Measurements from ENCODE around the gene MINDY1.

MINDY1 gene

DNA sequence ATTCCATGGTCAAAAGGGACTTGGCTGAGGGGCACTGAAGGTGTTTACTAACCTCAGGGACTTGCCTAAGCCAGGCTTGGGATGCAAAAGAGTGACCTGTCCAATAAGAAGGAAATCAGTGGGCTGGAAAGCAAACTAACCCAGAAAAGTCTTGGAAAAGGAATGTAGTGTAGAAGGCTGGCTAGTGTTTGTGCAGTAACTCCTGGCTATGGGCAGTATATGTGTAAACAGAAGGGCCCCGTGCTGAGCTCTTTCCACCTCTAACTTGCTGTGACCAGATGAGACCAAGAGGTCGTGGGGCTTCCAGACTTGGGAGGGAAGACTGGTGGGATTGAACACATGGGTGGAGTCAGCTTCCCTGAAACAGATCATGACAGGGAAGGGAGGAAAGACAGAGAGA is 4.1 kb downstream of the MINDY1 start:
- peaks cover 34% of the 10 kb centered on the region for H3K4me1 Mint-ChIP-seq
- H3K36me3 Mint-ChIP-seq, result peaks cover 17% of the 10 kb centered on the region
- H3K27me3 Mint-ChIP-seq, result no peaks in the 10 kb centered on the region
- no peaks in the 10 kb centered on the region for H3K9me3 Mint-ChIP-seq
- no peak overlapping the region for H3K4me3 Mint-ChIP-seq
- no peak for ATAC-seq
- no peak overlapping the region for H3K27ac Mint-ChIP-seq

DNA sequence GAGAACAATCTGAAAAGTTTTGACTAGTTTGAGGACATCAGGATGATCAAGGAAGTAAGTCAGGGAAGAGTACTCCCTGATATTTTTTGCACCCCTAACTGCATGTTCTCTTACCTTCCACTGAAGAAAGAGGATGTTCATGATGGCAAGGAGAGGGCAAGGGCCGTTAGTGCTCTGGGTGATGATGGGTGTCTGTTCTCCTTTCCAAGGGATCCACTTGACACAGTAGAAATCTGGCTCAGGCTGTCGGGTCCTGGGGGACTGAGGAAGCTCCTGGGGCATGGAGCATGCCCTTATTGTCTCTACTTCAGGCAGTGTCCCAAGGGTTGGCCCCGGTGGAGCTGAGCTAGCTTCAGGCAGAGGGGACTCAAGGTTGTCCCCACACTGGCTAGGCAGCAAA is 4.7 kb downstream of the MINDY1 start:
- Mint-ChIP-seq H3K9me3 (no peaks in the 10 kb centered on the region), H3K27ac (no peak overlapping the region), H3K4me3 (no peak overlapping the region), H3K36me3 (peaks cover 22% of the 10 kb centered on the region), H3K27me3 (no peaks in the 10 kb centered on the region), H3K4me1 (peaks cover 29% of the 10 kb centered on the region)
- ATAC-seq, result no peak

DNA sequence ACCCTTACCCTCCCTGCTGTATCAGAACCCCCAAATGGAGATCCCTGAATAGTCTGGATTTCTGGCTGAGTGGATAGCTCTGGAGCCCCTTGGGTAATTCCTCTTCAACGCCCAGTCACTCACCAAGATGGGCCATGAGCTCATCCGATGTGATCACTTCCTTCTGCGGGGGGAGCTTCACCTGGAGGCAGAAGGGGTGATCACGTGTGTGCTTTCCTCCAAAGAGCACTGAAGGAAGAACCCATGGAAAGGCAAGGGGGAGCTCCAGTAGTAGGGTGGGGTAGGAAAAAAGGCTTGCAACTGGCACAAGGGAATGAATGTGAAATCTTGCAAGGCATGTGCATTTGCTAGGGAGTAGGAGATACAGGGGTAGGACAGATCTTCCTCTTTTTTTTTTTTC is 5.1 kb downstream of the MINDY1 start:
- no peaks in the 10 kb centered on the region for H3K27me3 Mint-ChIP-seq
- peaks cover 24% of the 10 kb centered on the region for H3K4me1 Mint-ChIP-seq
- ATAC-seq, result no peak
- H3K9me3 Mint-ChIP-seq, result no peaks in the 10 kb centered on the region
- no peak overlapping the region for H3K4me3 Mint-ChIP-seq
- H3K27ac Mint-ChIP-seq, result no peak overlapping the region
- H3K36me3 Mint-ChIP-seq, result peaks cover 27% of the 10 kb centered on the region

DNA sequence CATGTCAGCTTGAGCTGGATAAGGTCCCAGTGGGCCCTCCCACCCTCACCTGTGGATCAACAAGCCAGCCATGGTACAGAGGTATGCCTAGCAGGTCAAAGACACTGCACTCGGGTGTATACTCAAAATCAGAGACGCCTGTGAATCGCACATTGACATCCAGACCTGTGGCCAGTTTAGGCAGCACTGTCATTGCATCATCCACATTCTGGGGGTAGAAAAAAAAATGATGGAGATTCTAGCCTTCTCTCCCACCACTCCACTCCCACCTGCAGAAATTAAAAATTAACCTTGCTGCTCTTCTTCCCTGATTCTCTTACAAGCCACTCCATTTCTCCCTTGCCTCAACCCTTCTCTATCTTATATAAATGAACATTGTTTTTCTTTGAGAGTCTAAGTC is 6.3 kb downstream of the MINDY1 start:
- H3K4me1 Mint-ChIP-seq, result peaks cover 19% of the 10 kb centered on the region

DNA sequence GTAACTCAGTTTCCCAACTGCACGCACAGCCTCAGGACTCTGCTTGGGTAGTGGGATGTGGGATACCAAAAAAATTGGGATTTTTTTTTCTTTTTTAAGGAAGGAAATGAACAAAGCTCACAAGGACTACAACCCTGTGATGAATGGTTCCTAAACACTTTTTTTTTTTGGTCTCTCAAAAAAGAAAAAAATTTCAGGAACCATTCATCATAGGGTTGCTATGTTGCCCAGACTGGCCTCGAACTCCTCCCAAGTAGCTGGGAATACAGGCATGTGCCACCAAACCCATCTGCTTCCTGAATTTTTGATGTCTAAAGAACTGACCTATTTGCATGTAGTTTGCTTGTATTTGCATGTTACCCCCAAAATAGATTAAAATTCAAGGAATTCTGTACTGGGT is 6.8 kb downstream of the MINDY1 start:
- Mint-ChIP-seq H3K36me3 (peaks cover 27% of the 10 kb centered on the region), H3K27me3 (no peaks in the 10 kb centered on the region), H3K27ac (no peak overlapping the region), H3K4me3 (no peak overlapping the region), H3K4me1 (peaks cover 14% of the 10 kb centered on the region), H3K9me3 (no peaks in the 10 kb centered on the region)
- ATAC-seq, result no peak

More for the DNA sequence above, 6.3 kb downstream of the MINDY1 start:
- Mint-ChIP-seq H3K36me3 (peaks cover 27% of the 10 kb centered on the region), H3K27me3 (no peaks in the 10 kb centered on the region), H3K27ac (no peak overlapping the region), H3K4me3 (no peak overlapping the region), H3K9me3 (no peaks in the 10 kb centered on the region)
- ATAC-seq, result no peak

DNA sequence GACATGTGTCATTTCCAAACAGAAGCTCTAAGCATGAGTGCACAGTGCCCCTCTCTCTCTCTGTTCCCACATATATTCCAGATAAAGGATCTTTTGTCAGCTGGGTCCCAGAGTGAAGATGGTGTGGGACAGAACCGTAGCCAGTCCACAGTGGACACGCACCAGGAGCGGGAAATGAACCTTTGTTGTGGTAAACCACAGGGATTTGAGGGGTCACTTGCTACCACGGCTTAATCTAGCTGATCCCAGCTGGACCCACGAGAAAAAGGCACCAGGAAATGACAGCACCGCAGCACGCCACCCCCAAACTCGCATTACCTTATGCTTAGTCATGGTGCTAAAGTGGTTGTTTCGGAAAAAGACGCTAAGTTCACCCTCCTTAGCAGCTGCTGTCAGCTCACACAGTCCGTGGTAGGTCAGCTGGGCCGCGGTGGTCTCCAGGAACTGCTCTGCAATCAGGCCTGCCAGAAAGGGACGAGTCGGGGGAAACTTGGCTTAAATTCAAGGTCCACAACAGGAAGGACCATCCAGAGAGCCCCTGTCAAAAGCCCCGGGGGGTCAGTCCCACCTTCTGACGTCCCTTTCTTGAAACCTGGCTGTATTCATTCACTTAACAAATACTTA is 7.5 kb downstream of the MINDY1 start:
- peaks cover 27% of the 10 kb centered on the region for H3K36me3 Mint-ChIP-seq
- H3K4me1 Mint-ChIP-seq, result peaks cover 9% of the 10 kb centered on the region
- no peak for ATAC-seq
- no peak overlapping the region for H3K27ac Mint-ChIP-seq
- no peaks in the 10 kb centered on the region for H3K27me3 Mint-ChIP-seq
- H3K4me3 Mint-ChIP-seq, result no peak overlapping the region
- H3K9me3 Mint-ChIP-seq, result no peaks in the 10 kb centered on the region

DNA sequence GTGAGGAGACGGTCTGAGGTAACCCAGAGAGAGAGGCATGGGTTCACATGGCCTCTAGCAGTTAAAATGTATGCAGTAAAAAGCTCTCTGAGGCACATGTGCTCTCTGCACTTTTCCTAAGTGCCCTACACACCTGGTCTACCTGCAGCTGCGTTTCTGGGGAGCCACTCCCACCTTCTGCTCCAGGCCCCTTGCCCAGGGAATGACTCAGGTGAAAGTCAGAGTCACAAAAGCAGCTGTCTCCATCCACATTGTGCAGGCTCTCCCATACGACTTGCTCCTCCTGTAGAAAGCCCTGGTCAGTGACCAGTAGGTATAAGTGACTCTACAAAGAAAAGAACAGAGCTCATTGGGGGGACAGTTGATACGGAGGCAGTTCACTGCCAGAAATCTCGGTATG is 8.8 kb downstream of the MINDY1 start:
- H3K9me3 Mint-ChIP-seq, result no peaks in the 10 kb centered on the region
- H3K4me3 Mint-ChIP-seq, result no peak overlapping the region
- no peak for ATAC-seq
- peaks cover 6% of the 10 kb centered on the region for H3K4me1 Mint-ChIP-seq
- H3K27me3 Mint-ChIP-seq, result no peaks in the 10 kb centered on the region
- H3K36me3 Mint-ChIP-seq, result peaks cover 27% of the 10 kb centered on the region
- H3K27ac Mint-ChIP-seq, result no peak overlapping the region

DNA sequence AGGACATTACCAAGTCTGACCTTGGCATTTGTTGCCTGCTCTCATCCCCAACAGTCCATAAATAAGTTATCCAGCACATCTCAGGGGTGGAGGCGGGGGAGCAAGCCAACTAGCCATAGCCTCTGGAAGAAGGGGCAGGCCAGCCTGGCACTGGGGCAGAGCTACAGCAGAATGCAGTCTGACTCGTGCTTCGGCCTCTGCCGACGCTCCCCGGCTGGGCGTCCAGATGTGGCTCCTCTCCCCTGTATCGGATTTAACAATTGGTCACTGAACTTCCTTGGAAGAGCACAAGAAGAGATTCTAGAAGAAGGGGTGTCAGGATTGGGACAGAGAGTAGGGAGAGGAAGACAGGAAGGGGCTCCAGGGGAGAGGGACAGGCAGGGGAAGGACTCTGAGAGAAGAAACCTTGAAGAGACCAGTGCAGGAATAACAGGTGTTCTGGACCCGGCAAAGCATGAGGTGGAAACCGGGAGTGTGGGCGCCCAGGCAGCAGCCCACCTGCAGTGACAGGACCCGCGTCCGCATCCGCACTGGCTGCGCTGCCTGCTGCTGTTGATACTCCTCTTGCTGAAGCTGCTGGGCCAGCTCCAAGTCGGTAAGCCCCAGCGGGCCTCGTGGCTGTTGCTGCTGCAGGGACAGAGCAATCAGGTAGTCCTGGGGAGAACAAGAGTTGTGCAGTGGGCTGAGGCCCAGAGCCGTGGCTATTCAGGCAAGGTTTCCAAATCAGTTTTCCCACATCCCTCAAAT is 9.4 kb downstream of the MINDY1 start:
- Mint-ChIP-seq H3K4me3 (no peak overlapping the region), H3K27me3 (no peaks in the 10 kb centered on the region), H3K9me3 (no peaks in the 10 kb centered on the region), H3K4me1 (peaks cover 6% of the 10 kb centered on the region), H3K36me3 (peaks cover 27% of the 10 kb centered on the region), H3K27ac (no peak overlapping the region)
- no peak for ATAC-seq

DNA sequence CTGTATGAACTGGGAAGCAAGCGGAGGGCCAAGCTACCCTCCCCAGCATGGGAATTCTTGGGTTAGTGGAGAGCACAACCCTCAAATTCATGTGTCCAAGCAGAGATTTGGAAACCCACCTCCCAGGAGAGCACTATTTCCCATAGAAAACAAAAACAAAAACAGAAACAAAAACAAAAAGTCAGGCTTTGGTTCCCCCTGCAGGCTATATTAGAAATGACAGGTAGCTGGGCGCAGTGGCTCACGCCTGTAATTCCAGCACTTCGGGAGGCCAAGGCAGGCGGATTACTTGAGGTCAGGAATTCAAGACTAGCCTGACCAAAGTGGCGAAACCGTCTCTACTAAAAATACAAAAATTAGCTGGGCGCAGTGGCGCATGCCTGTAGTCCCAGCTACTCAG is 10.8 kb downstream of the MINDY1 start:
- H3K36me3 Mint-ChIP-seq, result peaks cover 17% of the 10 kb centered on the region
- ATAC-seq, result no peak
- H3K4me1 Mint-ChIP-seq, result peaks cover 6% of the 10 kb centered on the region
- no peaks in the 10 kb centered on the region for H3K9me3 Mint-ChIP-seq
- H3K4me3 Mint-ChIP-seq, result peak overlapping the region; percentile 26
- H3K27me3 Mint-ChIP-seq, result no peaks in the 10 kb centered on the region
- peak overlapping the region; percentile 10 for H3K27ac Mint-ChIP-seq

DNA sequence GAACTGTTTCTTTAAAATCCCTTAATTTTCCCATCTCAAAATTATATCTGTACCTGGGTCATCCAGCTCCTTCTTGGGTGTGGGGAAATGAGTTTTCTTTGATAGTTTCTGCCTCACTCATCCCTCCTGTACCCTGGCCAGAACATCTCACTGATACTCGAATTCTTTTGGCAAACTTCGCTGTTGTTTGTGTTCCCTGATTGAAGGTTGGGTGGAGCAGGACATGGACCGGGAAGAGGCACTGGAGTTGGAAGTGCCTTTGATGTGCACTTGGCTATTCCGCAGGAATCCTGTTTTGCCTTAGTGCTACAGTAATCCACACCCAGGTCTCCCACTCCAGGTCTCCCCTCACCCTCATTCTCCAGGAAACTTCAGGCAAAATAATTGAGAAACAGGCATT is 11.2 kb downstream of the MINDY1 start:
- H3K4me1 Mint-ChIP-seq, result peaks cover 6% of the 10 kb centered on the region
- no peak for ATAC-seq
- H3K4me3 Mint-ChIP-seq, result no peak overlapping the region
- peaks cover 12% of the 10 kb centered on the region for H3K36me3 Mint-ChIP-seq
- H3K27me3 Mint-ChIP-seq, result no peaks in the 10 kb centered on the region
- no peaks in the 10 kb centered on the region for H3K9me3 Mint-ChIP-seq
- peak overlapping the region; percentile 10 for H3K27ac Mint-ChIP-seq

DNA sequence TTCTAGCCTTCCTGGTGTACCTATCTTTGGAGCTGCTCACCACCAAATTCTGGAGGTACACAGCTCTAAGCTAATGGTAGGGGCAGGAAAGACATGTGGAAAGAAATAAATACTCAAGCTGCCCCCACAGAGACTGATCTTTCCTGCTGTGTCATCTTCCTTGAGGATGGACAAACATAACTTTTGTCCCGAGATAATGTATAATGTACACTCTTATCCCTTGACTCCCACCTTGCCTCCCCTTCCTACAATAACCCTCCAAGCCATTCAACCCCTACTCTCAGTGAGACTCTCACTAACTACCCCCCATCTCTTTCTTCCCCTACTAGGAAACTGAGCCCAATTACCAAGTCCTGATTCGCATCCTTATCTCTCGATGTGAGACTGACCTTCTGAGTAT is 12.5 kb downstream of the MINDY1 start:
- no peaks in the 10 kb centered on the region for H3K27me3 Mint-ChIP-seq
- H3K9me3 Mint-ChIP-seq, result no peaks in the 10 kb centered on the region
- no peak for ATAC-seq
- H3K27ac Mint-ChIP-seq, result no peak overlapping the region
- peaks cover 10% of the 10 kb centered on the region for H3K36me3 Mint-ChIP-seq
- peaks cover 6% of the 10 kb centered on the region for H3K4me1 Mint-ChIP-seq
- no peak overlapping the region for H3K4me3 Mint-ChIP-seq

DNA sequence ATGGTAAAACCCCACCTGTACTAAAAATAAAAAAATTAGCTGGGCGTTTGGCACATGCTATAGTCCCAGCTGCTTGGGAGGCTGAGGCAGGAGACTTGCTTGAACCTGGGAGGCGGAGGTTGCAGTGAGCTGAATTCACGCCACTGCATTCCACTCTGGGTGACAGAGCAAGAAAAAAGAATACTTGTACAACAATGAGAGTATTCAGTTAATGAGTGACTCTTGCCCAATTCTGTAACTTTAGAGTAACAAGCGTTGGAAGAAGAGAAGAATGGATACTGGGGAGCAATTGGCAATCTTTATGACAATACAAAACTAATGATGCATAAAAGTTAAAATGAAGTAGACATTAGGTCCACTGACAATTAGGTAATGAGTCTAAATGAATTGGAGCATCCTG is 14.1 kb downstream of the MINDY1 start:
- Mint-ChIP-seq H3K9me3 (no peaks in the 10 kb centered on the region), H3K27ac (no peak overlapping the region)
- ATAC-seq, result no peak

DNA sequence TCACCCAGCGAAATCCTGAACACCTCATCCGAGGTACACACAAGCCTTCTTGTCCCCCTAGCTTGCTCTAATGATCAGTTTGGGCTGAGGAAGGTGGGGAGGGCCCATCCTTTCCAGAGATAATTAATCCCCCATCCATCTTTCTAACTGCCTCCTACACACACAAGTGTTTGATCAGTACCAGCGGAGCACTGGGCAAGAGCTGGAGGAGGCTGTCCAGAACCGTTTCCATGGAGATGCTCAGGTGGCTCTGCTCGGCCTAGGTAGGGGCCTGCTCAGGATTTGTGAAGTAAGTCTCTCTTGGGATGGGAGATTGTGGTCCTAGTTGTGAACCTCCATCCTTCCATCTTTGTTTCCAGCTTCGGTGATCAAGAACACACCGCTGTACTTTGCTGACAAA is 18.8 kb downstream of the MINDY1 start:
- Mint-ChIP-seq H3K9me3 (no peaks in the 10 kb centered on the region), H3K27me3 (no peaks in the 10 kb centered on the region), H3K27ac (no peak overlapping the region), H3K4me3 (no peak overlapping the region), H3K36me3 (no peaks in the 10 kb centered on the region), H3K4me1 (no peaks in the 10 kb centered on the region)
- no peak for ATAC-seq

More for the DNA sequence above, 14.1 kb downstream of the MINDY1 start:
- Mint-ChIP-seq H3K4me1 (peaks cover 6% of the 10 kb centered on the region), H3K27me3 (no peaks in the 10 kb centered on the region), H3K36me3 (peaks cover 10% of the 10 kb centered on the region), H3K4me3 (no peak overlapping the region)

DNA sequence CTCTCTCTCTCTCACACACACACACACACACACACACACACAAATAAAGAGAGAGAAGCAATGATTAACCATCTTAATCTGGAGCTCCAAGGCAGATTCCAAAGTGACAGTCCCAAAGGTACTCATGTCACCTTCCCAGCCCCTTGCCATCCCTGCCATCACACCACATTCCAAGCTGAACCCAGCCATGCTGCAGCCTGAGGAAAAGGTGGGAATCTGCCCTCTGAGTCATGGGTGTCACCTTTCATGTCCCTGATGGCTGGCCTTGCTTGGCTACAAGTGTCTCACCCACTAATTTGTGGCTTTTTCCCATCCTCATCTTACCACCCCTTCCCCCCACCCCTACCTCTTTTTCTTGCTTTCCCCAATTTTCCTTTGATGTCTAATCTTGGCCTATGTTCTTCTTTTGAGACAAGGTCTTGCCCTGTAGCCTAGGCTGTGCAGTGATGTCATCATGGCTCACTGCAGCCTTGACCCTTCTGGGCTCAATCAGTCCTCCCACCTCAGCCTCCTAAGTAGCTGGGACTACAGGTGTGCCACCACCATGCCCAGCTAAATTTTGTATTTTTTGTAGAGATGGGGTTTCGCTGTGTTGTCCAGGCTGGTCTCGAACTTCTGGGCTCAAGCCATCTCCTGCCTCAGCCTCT is 21.4 kb downstream of the MINDY1 start:
- no peaks in the 10 kb centered on the region for H3K9me3 Mint-ChIP-seq
- H3K27me3 Mint-ChIP-seq, result no peaks in the 10 kb centered on the region
- no peak for ATAC-seq
- H3K4me1 Mint-ChIP-seq, result no peaks in the 10 kb centered on the region
- H3K4me3 Mint-ChIP-seq, result no peak overlapping the region
- no peak overlapping the region for H3K27ac Mint-ChIP-seq
- H3K36me3 Mint-ChIP-seq, result no peaks in the 10 kb centered on the region

DNA sequence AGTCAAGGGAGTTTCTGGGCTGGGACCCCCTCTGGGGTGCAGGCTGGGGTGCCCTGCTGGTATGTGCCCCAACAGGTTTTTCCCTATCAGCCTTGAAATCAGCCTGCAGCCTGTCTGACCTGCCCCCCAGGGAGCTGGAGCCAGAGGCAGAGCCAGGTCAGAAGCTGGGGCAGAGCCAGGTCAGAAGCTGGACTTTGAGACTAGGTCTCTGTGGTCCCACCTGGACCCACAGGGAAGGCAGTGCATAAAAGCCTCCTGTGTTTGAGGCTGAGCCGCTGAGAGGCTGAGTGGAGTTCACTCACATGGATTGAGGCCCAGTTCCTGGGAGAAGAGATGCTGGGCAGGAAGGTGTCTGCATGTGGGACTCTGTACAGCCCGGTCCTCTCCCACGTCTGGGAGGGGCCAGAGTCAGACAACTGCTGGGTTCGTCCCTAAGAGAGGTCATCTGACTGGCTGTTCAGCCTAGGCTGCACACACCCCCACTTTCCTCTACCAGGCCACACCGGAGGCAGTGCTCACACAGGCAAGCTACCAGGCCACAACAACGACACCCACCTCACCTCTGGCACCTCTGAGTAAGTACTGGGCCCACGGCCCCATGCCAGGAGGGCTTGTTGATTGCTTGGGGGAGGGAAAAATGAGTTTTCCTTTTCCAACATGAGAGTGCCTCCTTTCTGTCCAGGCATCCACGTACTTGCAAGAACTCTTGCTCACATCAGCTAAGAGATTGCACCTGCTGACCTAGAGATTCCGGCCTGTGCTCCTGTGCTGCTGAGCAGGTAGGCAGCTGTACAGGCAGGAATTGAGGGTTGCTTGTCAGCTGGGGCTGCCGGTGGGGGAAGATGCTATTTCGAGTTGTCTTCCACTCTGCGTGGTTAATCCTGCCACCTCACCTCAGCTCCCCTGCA is 24.6 kb downstream of the MINDY1 start, which contains the start of gene ANXA9:
ANXA9 (plus strand) TSS at position 488 of the 908 bp plus-strand sequence. CDS start 814 bp downstream, outside the sequence.
- no peaks in the 10 kb centered on the region for H3K9me3 Mint-ChIP-seq
- H3K4me3 Mint-ChIP-seq, result no peak within 1 kb of the TSS
- peak; percentile 9 for ATAC-seq
- no peaks in the 10 kb centered on the region for H3K36me3 Mint-ChIP-seq
- peaks cover 21% of the 10 kb centered on the region for H3K4me1 Mint-ChIP-seq
- H3K27ac Mint-ChIP-seq, result no peak within 1 kb of the TSS
- no peaks in the 10 kb centered on the region for H3K27me3 Mint-ChIP-seq

All from stimulated activated memory B cell treated with anti-CD40 and anti-IgM and Interleukin-4, amounts not matched to agents 10 μg/mL and 1 μg/mL and 100 μg/mL, for 72 hours (primary cell).